GM12873 (cell line): ENCODE measurements around the gene GALNT2.

Source experiments
- CTCF ChIP-seq: IDR thresholded peaks from 2 replicates; pipeline ENCODE4 v1.5.1; 2012; ENCODE audit warnings: low read depth, mild to moderate bottlenecking, moderate library complexity, low read length, control low read depth; ENCODE audit not compliant: insufficient read depth; ENCODE audit errors: missing control alignments

GALNT2 gene

DNA sequence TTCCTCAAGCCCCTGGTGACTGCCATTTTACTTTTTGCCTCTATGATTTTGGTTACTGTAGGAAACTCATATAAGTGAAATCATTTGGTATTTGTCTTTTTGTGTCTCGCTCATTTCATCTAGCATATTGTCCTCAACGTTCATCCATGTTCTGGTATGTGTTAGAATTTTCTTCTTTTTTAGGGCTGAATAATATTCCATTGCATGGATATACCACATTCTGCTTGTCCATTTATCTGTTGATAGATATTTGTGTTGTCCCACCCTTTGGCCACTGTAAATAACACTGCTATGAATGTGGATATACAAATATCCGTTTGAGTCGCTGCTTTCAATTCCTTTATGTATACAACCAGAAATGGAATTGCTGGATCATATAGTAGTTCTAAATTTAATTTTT lies 4.5 kb upstream of the GALNT2 start:
- no peak for TF ChIP-seq CTCF

DNA sequence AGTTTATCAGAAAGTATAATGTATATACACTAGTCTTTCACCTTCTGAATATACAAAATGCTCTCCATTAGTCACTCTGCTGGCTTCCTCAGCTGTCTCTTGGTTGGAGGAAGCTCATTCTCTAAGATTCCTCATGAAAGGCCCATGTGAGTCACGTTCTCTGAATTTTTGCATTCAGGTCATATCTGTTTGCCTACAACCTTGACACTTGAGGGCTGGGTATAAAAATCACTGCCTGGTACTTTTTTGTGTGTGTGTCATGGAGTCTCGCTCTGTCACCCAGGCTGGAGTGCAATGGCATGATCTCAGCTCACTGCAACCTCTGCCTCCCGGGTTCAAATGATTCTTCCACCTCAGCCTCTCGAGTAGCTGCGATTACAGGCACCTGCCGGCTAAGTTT lies 2.8 kb upstream of the GALNT2 start:
- no peak for TF ChIP-seq CTCF

DNA sequence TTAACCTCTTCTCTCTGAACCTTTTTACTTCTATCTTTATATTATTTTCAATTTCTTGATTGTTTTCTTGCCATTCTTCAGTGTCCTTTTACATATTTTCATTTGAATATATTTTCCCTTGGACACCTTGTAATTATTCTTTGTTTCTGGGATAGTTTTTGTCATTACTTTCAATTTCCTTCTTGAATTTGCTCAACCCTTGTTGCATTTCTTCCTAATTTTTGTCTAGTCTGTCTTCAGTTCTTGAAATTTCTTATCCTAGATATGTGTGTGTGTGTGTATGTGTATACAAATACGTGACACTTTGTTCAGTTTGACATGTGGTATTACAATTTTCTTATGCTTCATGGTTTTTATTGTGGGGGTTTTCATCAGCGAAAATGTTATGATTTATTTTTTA lies 1.9 kb upstream of the GALNT2 start:
- no peak for TF ChIP-seq CTCF

DNA sequence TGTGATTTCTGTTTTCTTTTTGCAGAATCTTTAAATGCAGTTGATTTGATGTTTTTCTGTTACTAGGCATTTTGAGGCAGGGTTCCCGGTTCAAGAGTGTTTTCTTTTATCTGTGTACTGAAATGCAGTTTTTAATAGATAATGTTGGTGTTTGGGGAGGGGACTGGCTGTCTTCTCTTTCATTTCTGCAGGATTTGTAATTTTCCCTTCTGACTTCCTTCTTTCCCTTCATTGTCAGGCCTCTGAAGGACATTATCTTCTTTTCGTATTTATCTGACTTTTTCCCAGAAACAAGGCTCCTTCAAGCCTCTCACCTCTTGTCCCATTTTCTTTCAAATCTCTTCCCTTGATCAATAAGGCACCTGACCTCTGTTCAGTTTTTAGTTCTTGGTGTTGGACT lies 1.5 kb upstream of the GALNT2 start:
- no peak for TF ChIP-seq CTCF

DNA sequence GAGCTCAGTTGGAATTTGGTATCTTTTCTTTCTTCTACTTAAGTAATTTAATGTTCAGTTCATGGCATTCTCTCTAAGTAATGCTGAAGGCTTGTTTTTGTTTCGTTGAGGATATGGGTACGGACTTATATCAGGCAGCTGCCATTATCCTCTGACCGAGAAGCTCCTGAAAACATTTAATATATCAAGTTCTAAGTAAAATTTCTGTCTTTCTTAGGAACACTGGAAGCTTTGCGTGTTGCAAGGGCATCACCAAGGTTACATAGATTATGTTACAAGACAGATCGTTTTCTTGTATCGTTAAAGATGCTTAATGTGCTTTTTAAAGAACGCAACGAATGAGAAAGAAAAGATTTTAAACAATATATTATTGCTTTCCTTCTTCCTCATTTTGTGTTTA lies 1.0 kb upstream of the GALNT2 start:
- TF ChIP-seq CTCF, result no peak

DNA sequence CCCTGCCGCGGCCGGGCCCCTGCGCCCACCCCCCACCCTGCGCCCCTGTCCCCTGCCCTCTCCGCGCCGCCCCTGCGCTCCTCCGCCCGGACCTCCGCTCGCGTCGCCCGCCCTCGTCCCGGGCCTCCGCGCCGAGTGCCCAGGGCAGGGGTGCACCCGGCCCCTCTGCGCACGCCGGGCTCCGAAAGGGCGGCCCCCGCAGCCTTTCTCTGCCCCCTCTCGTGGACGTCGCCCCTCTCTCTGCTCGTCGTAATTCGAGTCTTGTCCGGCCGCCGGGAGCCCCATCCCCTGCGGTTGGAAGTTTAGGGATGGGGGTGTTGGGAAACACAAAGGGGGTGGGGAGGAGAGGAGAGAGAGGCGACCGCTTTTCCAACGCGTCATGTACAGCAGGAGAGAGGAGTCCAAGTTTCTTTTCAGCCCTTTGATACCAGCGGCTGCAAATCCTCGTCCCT lies 407 bp downstream of the GALNT2 start:
- no peak for TF ChIP-seq CTCF

DNA sequence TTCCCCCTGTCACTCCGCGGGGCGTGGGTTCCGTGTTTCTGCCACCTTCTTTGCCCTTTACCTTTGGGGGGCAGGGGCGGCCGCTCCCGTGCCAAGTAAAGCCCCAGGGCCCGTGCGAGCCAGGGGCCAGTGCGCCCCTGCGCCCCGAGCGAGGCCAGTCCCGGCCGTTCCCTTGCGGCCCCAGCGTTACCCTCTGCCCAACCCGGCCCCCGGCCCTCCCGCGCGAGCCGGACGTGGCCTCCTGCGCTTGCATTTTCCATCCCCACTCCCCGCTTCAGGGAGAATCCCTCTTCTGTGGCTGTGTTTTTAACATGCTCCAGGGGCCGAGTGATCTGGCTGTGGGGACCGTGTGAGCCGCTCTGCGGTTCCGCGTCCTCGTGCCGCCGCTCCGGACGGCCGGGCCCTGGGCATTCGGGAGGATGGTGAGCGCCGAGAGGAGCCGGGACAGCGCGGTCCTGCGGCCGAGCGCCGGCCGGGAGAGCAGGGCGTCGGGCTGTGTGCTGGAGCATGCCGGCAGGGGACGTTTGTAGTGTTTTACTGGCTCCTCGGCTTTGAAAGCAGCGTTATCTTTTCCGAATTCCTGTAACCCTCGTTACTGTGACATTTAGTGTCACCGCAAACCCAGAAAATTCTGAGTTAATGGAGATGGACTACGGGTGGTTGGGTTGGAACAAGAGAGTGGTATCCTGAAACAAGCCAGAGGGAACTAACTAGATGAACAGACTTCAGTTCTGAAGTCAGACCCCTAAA lies 1.0 kb downstream of the GALNT2 start:
- TF ChIP-seq CTCF, result peak; percentile 8
